ENCODE measurements around the gene STK32C.
A peak's percentile ranks its signal among the peaks of the same experiment; 100 is the strongest.
"Not testable (repeated sequence)": the region's sequence is repeated elsewhere in the genome, so short reads cannot be mapped to it uniquely, and the experiment has no call there.

Gene STK32C

GRCh38 chr10:132223156-132223590 lies 84.6 kb downstream of the STK32C start:
- DNase-seq (ENCODE audit: low read depth) = peak; percentile 85
- H3K4me3 ChIP-seq (ENCODE audit: control insufficient read depth, low read depth, low read length) = no peak overlapping the region
- TF ChIP-seq CTCF (conservative IDR thresholded peaks at IDR 0.05; ENCODE audit: control insufficient read depth, insufficient read depth, low read depth, low read length) = peak; percentile 99

- DNase-seq (ENCODE audit: low read depth) = no peak
- TF ChIP-seq CTCF (conservative IDR thresholded peaks at IDR 0.05; ENCODE audit: control insufficient read depth, insufficient read depth, low read depth, low read length) = no peak
Measured at GRCh38 chr10:132222726-132223125, 85.0 kb downstream of the STK32C start.

GRCh38 chr10:132220996-132221395 lies 86.8 kb downstream of the STK32C start:
- DNase-seq (ENCODE audit: low read depth); H3K4me3 ChIP-seq (ENCODE audit: control insufficient read depth, low read depth, low read length): not testable (repeated sequence)

More at GRCh38 chr10:132222726-132223125, 85.0 kb downstream of the STK32C start:
- H3K4me3 ChIP-seq (ENCODE audit: control insufficient read depth, low read depth, low read length) = no peak overlapping the region

GRCh38 chr10:132220061-132220460 lies 87.7 kb downstream of the STK32C start:
- DNase-seq (ENCODE audit: low read depth) = no peak
- no peak overlapping the region for H3K4me3 ChIP-seq (ENCODE audit: control insufficient read depth, low read depth, low read length)
- no peak for TF ChIP-seq CTCF (conservative IDR thresholded peaks at IDR 0.05; ENCODE audit: control insufficient read depth, insufficient read depth, low read depth, low read length)

GRCh38 chr10:132219486-132219885 lies 88.3 kb downstream of the STK32C start:
- DNase-seq (ENCODE audit: low read depth) = no peak
- H3K4me3 ChIP-seq (ENCODE audit: control insufficient read depth, low read depth, low read length) = no peak overlapping the region
- no peak for TF ChIP-seq CTCF (conservative IDR thresholded peaks at IDR 0.05; ENCODE audit: control insufficient read depth, insufficient read depth, low read depth, low read length)

GRCh38 chr10:132216441-132216840 lies 91.3 kb downstream of the STK32C start:
- not testable (repeated sequence) for H3K4me3 ChIP-seq (ENCODE audit: control insufficient read depth, low read depth, low read length); DNase-seq (ENCODE audit: low read depth)

- no peak for TF ChIP-seq CTCF (conservative IDR thresholded peaks at IDR 0.05; ENCODE audit: control insufficient read depth, insufficient read depth, low read depth, low read length)
- H3K4me3 ChIP-seq (ENCODE audit: control insufficient read depth, low read depth, low read length) = no peak overlapping the region
Measured at GRCh38 chr10:132213917-132214316, 93.8 kb downstream of the STK32C start.

GRCh38 chr10:132212816-132213215 lies 94.9 kb downstream of the STK32C start:
- no peak for DNase-seq (ENCODE audit: low read depth)
- no peak overlapping the region for H3K4me3 ChIP-seq (ENCODE audit: control insufficient read depth, low read depth, low read length)
- TF ChIP-seq CTCF (conservative IDR thresholded peaks at IDR 0.05; ENCODE audit: control insufficient read depth, insufficient read depth, low read depth, low read length) = no peak

More at GRCh38 chr10:132213917-132214316, 93.8 kb downstream of the STK32C start:
- DNase-seq (ENCODE audit: low read depth) = no peak

All from fibroblast of mammary gland (primary cell).